SK-N-MC (cell line): ENCODE measurements around the gene TEX2.

Experiments
- EZH2 ChIP-seq: fragments of 200-600 bp; sonication (generic); IDR thresholded peaks from one replicate; pipeline ENCODE4 v1.6.1; 2017; ENCODE audit warnings: antibody characterized with exemption
- POLR2AphosphoS5 ChIP-seq: IDR thresholded peaks from 2 replicates; pipeline ENCODE4 v1.6.1; 2012; ENCODE audit warnings: mild to moderate bottlenecking, low read depth, low read length, borderline replicate concordance

GRCh38 chr17:64145375-64145750 is 117.7 kb downstream of the TEX2 start:
- TF ChIP-seq POLR2AphosphoS5 (no peak), EZH2 (no peak)
